Gastroesophageal sphincter (tissue), 4 donors: ENCODE measurements around the gene STK24. TPM values are rescaled to one million over a fixed set of nuclear protein-coding genes. Genes with fewer than 3 reads are reported as not detected.

ENCODE experiments used
- ATAC-seq: fragments of 150-250 bp; one replicate; pipeline ENCODE4 v1.9.1; 2016; ENCODE audit warnings: mild to moderate bottlenecking, moderate library complexity
- H3K27ac ChIP-seq, 4 donors: fragments of 200-600 bp; sonication (generic) in 3 of 4; 1 replicate in 3 of 4; 2 replicates in 1 of 4; pipeline ENCODE4 v1.5.1; 2016 to 2019
- H3K27me3 ChIP-seq: fragments of 200-600 bp; sonication (generic); one replicate; pipeline ENCODE4 v1.5.1; 2019
- H3K36me3 ChIP-seq, 2 donors: fragments of 200-600 bp; sonication (generic); one replicate each; pipeline ENCODE4 v1.5.1; 2019; ENCODE audit warnings: control low read depth in 1 of 2
- H3K4me1 ChIP-seq, 3 donors: fragments of 200-600 bp; sonication (generic); 1 replicate in 2 of 3; 2 replicates in 1 of 3; pipeline ENCODE4 v1.5.1; 2016 to 2019; ENCODE audit warnings: control low read depth in 2 of 3
- H3K4me3 ChIP-seq, 2 donors: fragments of 200-600 bp; sonication (generic); one replicate each; pipeline ENCODE4 v1.5.1; 2019; ENCODE audit warnings: mild to moderate bottlenecking in 1 of 2, moderate library complexity in 1 of 2
- H3K9me3 ChIP-seq, 3 donors: fragments of 200-600 bp; sonication (generic); one replicate each; pipeline ENCODE4 v1.5.1; 2017 to 2019; ENCODE audit warnings: control low read depth in 2 of 3
- EP300 ChIP-seq: sonication (generic); formaldehyde crosslinking; IDR thresholded peaks from one replicate; pipeline ENCODE4 v1.6.1; 2017; ENCODE audit warnings: antibody characterized with exemption, mild to moderate bottlenecking
- POLR2A ChIP-seq, 2 donors: fragments of 450-650 bp; IDR thresholded peaks; one replicate each; pipeline ENCODE4 v1.6.1; 2017; ENCODE audit warnings: antibody characterized with exemption in 2 of 2, mild to moderate bottlenecking in 2 of 2, moderate library complexity in 1 of 2
- POLR2AphosphoS5 ChIP-seq: sonication (generic); formaldehyde crosslinking; IDR thresholded peaks from one replicate; pipeline ENCODE4 v1.6.1; 2017; ENCODE audit warnings: antibody characterized with exemption
- WGBS, 2 donors: methylation state at CpG; one replicate each; pipeline ENCODE4 v1.1.5; 2018; ENCODE audit warnings: low coverage in 1 of 2; 5-methylcytosine and 5-hydroxymethylcytosine counted together
- total RNA-seq, 4 donors: library from RNA; depleted of rRNA; stranded (reverse); fragments of >200 nt; gene quantifications; one replicate each; pipeline ENCODE4 v1.1.0, GENCODE V29; 2016
- TF ChIP-seq, protein P1 (sequence below), 4 experiments: fragments of 200-600 bp in 2 of 4; fragments of 450-650 bp in 2 of 4; sonication (generic) in 1 of 4; IDR thresholded peaks; one replicate each; pipeline ENCODE4 v1.5.1; 2017 to 2019; ENCODE audit warnings: antibody characterized with exemption in 4 of 4, mild to moderate bottlenecking in 2 of 4, moderate library complexity in 2 of 4

Gene STK24
- total RNA-seq, 4 donors from 2014 or later, result 60.2 to 157 (median 102) TPM

DNA sequence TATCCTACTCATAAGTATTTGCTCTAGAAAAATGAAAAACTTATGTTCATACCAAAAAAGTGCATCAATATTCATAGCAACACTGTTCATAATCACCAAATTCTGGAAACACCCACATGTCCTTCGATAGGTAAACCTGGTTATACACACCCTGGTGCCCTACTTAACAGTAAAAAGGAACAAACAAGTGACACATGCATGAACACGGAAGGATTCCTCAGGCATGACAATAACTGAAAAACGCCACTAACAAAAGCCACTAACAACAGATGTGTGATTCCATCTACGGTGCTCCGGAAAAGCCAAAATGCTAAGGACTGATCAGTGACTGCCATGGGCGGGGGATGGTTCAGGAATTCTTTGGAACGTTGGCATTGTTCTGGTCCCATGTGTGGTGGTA is 65.5 kb downstream of the STK24 start:
- H3K4me3 ChIP-seq, result no peak overlapping the region
- no peak for ATAC-seq
- H3K4me1 ChIP-seq, result peaks cover 9 to 88% (median 31%) of the 10 kb centered on the region in 3 donors
- WGBS, 2 donors, result 90 to 92% methylated on average over 7 of the region's 7 CpGs
- H3K27ac ChIP-seq, result no peak overlapping the region
- no peaks in the 10 kb centered on the region for H3K27me3 ChIP-seq
- H3K36me3 ChIP-seq, result no peaks in the 10 kb centered on the region
- TF ChIP-seq POLR2A (IDR thresholded peaks at IDR 0.05), result no peak
- no peak for TF ChIP-seq EP300
- TF ChIP-seq POLR2AphosphoS5, result no peak
- TF ChIP-seq, protein P1, sequence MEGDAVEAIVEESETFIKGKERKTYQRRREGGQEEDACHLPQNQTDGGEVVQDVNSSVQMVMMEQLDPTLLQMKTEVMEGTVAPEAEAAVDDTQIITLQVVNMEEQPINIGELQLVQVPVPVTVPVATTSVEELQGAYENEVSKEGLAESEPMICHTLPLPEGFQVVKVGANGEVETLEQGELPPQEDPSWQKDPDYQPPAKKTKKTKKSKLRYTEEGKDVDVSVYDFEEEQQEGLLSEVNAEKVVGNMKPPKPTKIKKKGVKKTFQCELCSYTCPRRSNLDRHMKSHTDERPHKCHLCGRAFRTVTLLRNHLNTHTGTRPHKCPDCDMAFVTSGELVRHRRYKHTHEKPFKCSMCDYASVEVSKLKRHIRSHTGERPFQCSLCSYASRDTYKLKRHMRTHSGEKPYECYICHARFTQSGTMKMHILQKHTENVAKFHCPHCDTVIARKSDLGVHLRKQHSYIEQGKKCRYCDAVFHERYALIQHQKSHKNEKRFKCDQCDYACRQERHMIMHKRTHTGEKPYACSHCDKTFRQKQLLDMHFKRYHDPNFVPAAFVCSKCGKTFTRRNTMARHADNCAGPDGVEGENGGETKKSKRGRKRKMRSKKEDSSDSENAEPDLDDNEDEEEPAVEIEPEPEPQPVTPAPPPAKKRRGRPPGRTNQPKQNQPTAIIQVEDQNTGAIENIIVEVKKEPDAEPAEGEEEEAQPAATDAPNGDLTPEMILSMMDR (IDR thresholded peaks at IDR 0.05), result no peak
- no peaks in the 10 kb centered on the region for H3K9me3 ChIP-seq

DNA sequence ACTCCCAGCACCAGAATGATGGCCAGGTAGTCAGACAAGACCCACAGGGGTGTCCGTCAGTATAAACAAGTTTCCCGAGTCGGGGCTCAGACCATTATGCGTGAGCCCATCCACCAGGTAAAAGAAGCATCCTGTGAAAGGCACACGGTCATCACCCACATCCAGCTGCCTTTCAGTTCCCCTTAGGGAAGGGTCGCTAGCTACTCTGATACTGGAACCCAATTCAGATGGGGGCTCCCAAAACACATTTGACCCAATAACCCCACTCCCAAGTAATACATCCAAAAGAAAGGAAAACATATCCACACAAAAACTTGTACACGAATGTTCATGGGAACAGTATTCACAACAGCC is 66.8 kb downstream of the STK24 start:
- Histone ChIP-seq H3K27me3 (no peaks in the 10 kb centered on the region), H3K4me1 (peaks cover 9 to 88% (median 39%) of the 10 kb centered on the region in 3 donors), H3K27ac (peak overlapping the region in 3 of 4 donors; percentile 65 to 86 (median 69)), H3K36me3 (no peaks in the 10 kb centered on the region), H3K4me3 (no peak overlapping the region), H3K9me3 (no peaks in the 10 kb centered on the region)
- 73 to 86% methylated on average over 1 to 2 of the region's 7 CpGs for WGBS, 2 donors
- ATAC-seq, result no peak
- TF ChIP-seq POLR2A (IDR thresholded peaks at IDR 0.05) (no peak), EP300 (no peak), POLR2AphosphoS5 (no peak)
- TF ChIP-seq, protein P1 (IDR thresholded peaks at IDR 0.05), result no peak

DNA sequence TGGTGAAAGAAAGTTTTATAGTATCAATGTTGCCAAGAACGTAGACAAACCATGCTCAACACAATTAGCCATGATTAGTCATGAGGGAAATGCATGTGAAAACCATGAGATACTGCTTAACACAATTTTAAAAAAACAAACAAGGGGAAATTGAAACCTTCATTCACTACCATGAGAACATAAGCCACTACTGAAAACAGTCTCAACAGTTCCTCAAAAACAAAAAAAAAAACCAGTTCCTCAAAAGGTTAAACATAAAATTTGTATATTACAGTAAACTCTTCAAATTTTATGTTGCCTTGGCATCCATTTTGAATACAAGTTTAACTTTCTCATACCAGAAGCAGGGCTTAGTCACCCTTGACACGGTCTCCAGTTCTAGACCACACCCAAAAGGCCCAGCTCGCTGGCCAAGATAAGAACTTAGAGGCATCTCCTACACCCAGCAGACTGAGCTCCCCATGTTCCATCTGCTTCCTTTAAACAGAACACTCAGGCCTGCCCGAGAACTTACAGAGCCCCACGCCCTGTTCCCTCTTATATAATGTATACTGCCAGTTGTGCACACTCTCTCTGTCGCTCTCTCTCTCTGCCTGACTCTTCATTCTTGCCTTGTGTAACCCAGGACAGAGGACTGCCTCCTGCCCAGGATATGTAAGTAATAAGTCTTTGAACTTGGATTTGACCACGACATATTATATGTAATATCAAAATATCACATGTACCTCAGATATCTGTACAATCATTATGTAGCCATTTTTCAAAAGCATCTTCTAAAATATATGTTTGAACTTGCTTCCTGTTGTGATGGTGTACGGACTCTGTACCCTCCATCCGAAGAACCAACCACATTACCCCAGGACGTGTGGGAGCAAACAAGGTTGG is 67.4 kb downstream of the STK24 start:
- no peaks in the 10 kb centered on the region for H3K36me3 ChIP-seq
- no peaks in the 10 kb centered on the region for H3K27me3 ChIP-seq
- no peaks in the 10 kb centered on the region for H3K9me3 ChIP-seq
- H3K27ac ChIP-seq, result peak overlapping the region in 3 of 4 donors; percentile 65 to 86 (median 69)
- TF ChIP-seq POLR2A (IDR thresholded peaks at IDR 0.05) (no peak), EP300 (no peak), POLR2AphosphoS5 (no peak)
- TF ChIP-seq, protein P1 (IDR thresholded peaks at IDR 0.05), result no peak
- peaks cover 9 to 89% (median 46%) of the 10 kb centered on the region in 3 donors for H3K4me1 ChIP-seq
- H3K4me3 ChIP-seq, result no peak overlapping the region
- 60% methylated on average over 6 to 10 of the region's 10 CpGs for WGBS, 2 donors
- ATAC-seq, result peak; percentile 76

DNA sequence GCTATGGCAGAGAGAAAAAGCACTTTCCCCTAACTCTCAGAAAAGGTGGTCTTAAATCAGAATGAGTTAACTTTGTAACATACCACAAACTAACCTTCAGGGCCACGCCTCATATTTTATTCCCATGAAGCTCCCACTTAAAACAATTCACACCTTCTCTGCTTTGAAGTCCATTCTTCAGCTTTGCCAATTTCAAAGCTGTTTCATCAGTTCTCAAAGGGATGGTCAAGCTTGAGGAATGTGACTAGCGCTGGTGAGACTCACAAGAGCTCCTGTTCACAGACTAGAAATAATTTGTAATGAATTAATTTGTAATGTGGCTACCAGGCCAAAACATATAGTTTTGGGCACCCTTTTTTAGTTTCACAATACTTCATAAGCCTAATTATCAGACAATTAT is 68.2 kb downstream of the STK24 start:
- Histone ChIP-seq H3K9me3 (no peaks in the 10 kb centered on the region), H3K27ac (peak overlapping the region in 3 of 4 donors; percentile 41 to 86 (median 69)), H3K4me3 (no peak overlapping the region), H3K27me3 (no peaks in the 10 kb centered on the region), H3K36me3 (no peaks in the 10 kb centered on the region), H3K4me1 (peaks cover 9 to 89% (median 52%) of the 10 kb centered on the region in 3 donors)
- TF ChIP-seq POLR2AphosphoS5 (peak; percentile 5), POLR2A (IDR thresholded peaks at IDR 0.05) (no peak), EP300 (no peak)
- TF ChIP-seq, protein P1 (IDR thresholded peaks at IDR 0.05), result no peak
- ATAC-seq, result no peak
- 62 to 76% methylated on average over 2 of the region's 2 CpGs for WGBS, 2 donors

DNA sequence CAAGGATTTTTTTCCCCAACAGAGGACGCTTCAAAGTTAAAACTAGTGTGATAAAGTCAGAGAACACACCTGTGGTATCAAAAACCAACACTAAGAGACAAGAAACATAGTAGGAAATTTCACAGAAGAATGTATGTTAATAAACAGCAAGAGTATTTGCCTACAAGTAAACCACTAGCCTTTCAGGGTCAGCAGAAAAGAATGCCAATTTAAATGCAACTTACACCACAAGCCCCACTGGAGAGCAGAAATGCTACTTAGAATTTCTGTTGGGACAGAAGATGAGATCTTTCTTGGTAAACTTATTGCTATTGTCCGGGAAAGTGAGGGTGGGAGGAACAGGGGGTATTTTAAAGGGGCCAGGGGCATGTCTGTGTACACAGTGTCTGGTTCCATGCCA is 68.6 kb downstream of the STK24 start:
- TF ChIP-seq, protein P1 (IDR thresholded peaks at IDR 0.05), result no peak
- TF ChIP-seq EP300, result no peak
- TF ChIP-seq POLR2A (IDR thresholded peaks at IDR 0.05), result no peak
- TF ChIP-seq POLR2AphosphoS5, result no peak
- ATAC-seq, result no peak

More for the DNA sequence above, 68.6 kb downstream of the STK24 start:
- peaks cover 9 to 89% (median 55%) of the 10 kb centered on the region in 3 donors for H3K4me1 ChIP-seq
- H3K4me3 ChIP-seq, result no peak overlapping the region
- peak overlapping the region in 3 of 4 donors; percentile 41 to 86 (median 69) for H3K27ac ChIP-seq
- no peaks in the 10 kb centered on the region for H3K9me3 ChIP-seq
- H3K27me3 ChIP-seq, result no peaks in the 10 kb centered on the region
- H3K36me3 ChIP-seq, result no peaks in the 10 kb centered on the region
- 78 to 90% methylated on average over 2 of the region's 2 CpGs for WGBS, 2 donors
